HEK293 (cell line): ENCODE measurements around the gene SH3RF3.

Experiments used
- KLF10 ChIP-seq: fragments of 450-650 bp; IDR thresholded peaks from 2 replicates; pipeline ENCODE4 v1.5.1; 2018; ENCODE audit warnings: missing biosample characterization, mild to moderate bottlenecking, missing genetic modification characterization
- ZNF114 ChIP-seq: fragments of 450-650 bp; formaldehyde crosslinking; IDR thresholded peaks from 2 replicates; pipeline ENCODE4 v1.5.0; 2017; ENCODE audit warnings: missing biosample characterization, missing genetic modification characterization
- ZNF24 ChIP-seq: fragments of 450-650 bp; formaldehyde crosslinking; IDR thresholded peaks from 2 replicates; pipeline ENCODE4 v1.5.1; 2016; ENCODE audit warnings: missing biosample characterization, missing genetic modification characterization
- ZNF501 ChIP-seq: fragments of 450-650 bp; formaldehyde crosslinking; IDR thresholded peaks from 2 replicates; pipeline ENCODE4 v1.5.1; 2016; ENCODE audit warnings: missing biosample characterization, missing genetic modification characterization
- ZNF596 ChIP-seq: fragments of 450-650 bp; IDR thresholded peaks from 2 replicates; pipeline ENCODE4 v1.5.0; 2018; ENCODE audit warnings: missing biosample characterization, mild to moderate bottlenecking, missing genetic modification characterization, moderate library complexity
- ZNF768 ChIP-seq: fragments of 450-650 bp; formaldehyde crosslinking; IDR thresholded peaks from 2 replicates; pipeline ENCODE4 v1.5.1; 2018; ENCODE audit warnings: missing biosample characterization, mild to moderate bottlenecking, missing genetic modification characterization
- TF ChIP-seq, protein P1 (sequence below): fragments of 450-650 bp; formaldehyde crosslinking; IDR thresholded peaks from 2 replicates; pipeline ENCODE4 v1.5.1; 2016; ENCODE audit warnings: missing biosample characterization, missing genetic modification characterization
- TF ChIP-seq, protein P2 (sequence below): fragments of 450-650 bp; formaldehyde crosslinking; IDR thresholded peaks from 2 replicates; pipeline ENCODE4 v1.5.1; 2016; ENCODE audit warnings: missing biosample characterization, missing genetic modification characterization
- TF ChIP-seq, protein P3 (sequence below): fragments of 450-650 bp; formaldehyde crosslinking; IDR thresholded peaks from 2 replicates; pipeline ENCODE4 v1.5.1; 2016; ENCODE audit warnings: missing biosample characterization, missing genetic modification characterization
- TF ChIP-seq, protein P4 (sequence below): fragments of 450-650 bp; formaldehyde crosslinking; IDR thresholded peaks from 2 replicates; pipeline ENCODE4 v1.5.1; 2016; ENCODE audit warnings: missing biosample characterization, missing genetic modification characterization
- TF ChIP-seq, protein P5 (sequence below): fragments of 450-650 bp; formaldehyde crosslinking; IDR thresholded peaks from 2 replicates; pipeline ENCODE4 v1.5.1; 2017; ENCODE audit warnings: missing biosample characterization, missing genetic modification characterization
- TF ChIP-seq, protein P6 (sequence below): fragments of 450-650 bp; formaldehyde crosslinking; IDR thresholded peaks from 2 replicates; pipeline ENCODE4 v1.5.1; 2016; ENCODE audit warnings: missing biosample characterization, missing genetic modification characterization
- TF ChIP-seq, protein P7 (sequence below): fragments of 450-650 bp; IDR thresholded peaks from 2 replicates; pipeline ENCODE4 v1.5.1; 2018; ENCODE audit warnings: missing biosample characterization, mild to moderate bottlenecking, missing genetic modification characterization
- TF ChIP-seq, protein P8 (sequence below): IDR thresholded peaks from 2 replicates; pipeline ENCODE4 v1.6.1; 2011; ENCODE audit warnings: mild to moderate bottlenecking, low read depth, low read length, borderline replicate concordance

DNA sequence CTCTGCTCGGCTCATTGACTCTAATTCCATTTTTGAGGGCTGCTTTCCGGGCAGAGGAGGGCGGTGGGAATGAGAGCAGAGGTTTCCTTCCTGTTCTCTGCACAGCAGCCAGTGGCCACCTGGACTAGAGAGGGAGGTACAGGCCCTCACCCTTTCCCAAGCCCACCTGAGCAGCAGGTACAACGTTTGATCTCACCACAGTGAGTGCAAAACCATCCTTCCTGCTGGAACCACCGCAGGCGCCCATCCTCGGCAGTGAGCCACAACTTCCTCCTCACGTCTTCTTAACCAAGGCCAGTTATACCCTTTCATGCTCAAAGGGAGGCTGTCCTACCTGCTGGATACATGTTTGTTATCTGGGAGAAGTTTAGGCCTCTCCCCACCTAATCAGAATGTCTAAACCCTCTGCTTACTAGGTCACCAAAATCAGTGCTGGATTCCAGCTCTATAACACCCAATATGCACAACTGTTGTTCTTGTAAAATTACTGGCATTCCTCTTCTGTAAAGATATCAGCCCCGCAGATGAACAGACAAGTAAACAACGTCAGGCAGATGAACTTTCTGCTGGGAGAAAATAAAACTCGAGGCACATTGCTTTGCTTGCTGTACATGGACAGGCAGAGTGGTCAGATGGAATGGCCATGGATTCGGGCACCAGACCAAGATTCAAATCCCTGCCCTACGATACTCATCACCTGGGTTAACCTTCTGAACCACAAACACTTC is 191.4 kb downstream of the SH3RF3 start:
- TF ChIP-seq, protein P1, sequence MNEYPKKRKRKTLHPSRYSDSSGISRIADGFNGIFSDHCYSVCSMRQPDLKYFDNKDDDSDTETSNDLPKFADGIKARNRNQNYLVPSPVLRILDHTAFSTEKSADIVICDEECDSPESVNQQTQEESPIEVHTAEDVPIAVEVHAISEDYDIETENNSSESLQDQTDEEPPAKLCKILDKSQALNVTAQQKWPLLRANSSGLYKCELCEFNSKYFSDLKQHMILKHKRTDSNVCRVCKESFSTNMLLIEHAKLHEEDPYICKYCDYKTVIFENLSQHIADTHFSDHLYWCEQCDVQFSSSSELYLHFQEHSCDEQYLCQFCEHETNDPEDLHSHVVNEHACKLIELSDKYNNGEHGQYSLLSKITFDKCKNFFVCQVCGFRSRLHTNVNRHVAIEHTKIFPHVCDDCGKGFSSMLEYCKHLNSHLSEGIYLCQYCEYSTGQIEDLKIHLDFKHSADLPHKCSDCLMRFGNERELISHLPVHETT (tag by site-specific recombination) = no peak
- TF ChIP-seq, protein P2, sequence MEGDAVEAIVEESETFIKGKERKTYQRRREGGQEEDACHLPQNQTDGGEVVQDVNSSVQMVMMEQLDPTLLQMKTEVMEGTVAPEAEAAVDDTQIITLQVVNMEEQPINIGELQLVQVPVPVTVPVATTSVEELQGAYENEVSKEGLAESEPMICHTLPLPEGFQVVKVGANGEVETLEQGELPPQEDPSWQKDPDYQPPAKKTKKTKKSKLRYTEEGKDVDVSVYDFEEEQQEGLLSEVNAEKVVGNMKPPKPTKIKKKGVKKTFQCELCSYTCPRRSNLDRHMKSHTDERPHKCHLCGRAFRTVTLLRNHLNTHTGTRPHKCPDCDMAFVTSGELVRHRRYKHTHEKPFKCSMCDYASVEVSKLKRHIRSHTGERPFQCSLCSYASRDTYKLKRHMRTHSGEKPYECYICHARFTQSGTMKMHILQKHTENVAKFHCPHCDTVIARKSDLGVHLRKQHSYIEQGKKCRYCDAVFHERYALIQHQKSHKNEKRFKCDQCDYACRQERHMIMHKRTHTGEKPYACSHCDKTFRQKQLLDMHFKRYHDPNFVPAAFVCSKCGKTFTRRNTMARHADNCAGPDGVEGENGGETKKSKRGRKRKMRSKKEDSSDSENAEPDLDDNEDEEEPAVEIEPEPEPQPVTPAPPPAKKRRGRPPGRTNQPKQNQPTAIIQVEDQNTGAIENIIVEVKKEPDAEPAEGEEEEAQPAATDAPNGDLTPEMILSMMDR = no peak
- no peak for TF ChIP-seq ZNF114 (tag by site-specific recombination)
- TF ChIP-seq ZNF24 (tag by site-specific recombination) = no peak
- TF ChIP-seq, protein P3, sequence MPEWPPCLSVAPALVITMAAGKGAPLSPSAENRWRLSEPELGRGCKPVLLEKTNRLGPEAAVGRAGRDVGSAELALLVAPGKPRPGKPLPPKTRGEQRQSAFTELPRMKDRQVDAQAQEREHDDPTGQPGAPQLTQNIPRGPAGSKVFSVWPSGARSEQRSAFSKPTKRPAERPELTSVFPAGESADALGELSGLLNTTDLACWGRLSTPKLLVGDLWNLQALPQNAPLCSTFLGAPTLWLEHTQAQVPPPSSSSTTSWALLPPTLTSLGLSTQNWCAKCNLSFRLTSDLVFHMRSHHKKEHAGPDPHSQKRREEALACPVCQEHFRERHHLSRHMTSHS (tag by site-specific recombination) = no peak
- TF ChIP-seq ZNF768 = no peak
- TF ChIP-seq, protein P4, sequence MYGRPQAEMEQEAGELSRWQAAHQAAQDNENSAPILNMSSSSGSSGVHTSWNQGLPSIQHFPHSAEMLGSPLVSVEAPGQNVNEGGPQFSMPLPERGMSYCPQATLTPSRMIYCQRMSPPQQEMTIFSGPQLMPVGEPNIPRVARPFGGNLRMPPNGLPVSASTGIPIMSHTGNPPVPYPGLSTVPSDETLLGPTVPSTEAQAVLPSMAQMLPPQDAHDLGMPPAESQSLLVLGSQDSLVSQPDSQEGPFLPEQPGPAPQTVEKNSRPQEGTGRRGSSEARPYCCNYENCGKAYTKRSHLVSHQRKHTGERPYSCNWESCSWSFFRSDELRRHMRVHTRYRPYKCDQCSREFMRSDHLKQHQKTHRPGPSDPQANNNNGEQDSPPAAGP (tag by site-specific recombination) = no peak
- TF ChIP-seq, protein P5, sequence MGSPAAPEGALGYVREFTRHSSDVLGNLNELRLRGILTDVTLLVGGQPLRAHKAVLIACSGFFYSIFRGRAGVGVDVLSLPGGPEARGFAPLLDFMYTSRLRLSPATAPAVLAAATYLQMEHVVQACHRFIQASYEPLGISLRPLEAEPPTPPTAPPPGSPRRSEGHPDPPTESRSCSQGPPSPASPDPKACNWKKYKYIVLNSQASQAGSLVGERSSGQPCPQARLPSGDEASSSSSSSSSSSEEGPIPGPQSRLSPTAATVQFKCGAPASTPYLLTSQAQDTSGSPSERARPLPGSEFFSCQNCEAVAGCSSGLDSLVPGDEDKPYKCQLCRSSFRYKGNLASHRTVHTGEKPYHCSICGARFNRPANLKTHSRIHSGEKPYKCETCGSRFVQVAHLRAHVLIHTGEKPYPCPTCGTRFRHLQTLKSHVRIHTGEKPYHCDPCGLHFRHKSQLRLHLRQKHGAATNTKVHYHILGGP = no peak
- TF ChIP-seq ZNF596 (tag by site-specific recombination) = no peak
- TF ChIP-seq, protein P6, sequence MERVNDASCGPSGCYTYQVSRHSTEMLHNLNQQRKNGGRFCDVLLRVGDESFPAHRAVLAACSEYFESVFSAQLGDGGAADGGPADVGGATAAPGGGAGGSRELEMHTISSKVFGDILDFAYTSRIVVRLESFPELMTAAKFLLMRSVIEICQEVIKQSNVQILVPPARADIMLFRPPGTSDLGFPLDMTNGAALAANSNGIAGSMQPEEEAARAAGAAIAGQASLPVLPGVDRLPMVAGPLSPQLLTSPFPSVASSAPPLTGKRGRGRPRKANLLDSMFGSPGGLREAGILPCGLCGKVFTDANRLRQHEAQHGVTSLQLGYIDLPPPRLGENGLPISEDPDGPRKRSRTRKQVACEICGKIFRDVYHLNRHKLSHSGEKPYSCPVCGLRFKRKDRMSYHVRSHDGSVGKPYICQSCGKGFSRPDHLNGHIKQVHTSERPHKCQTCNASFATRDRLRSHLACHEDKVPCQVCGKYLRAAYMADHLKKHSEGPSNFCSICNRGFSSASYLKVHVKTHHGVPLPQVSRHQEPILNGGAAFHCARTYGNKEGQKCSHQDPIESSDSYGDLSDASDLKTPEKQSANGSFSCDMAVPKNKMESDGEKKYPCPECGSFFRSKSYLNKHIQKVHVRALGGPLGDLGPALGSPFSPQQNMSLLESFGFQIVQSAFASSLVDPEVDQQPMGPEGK (tag by site-specific recombination) = no peak
- no peak for TF ChIP-seq KLF10 (tag by site-specific recombination)
- TF ChIP-seq, protein P7, sequence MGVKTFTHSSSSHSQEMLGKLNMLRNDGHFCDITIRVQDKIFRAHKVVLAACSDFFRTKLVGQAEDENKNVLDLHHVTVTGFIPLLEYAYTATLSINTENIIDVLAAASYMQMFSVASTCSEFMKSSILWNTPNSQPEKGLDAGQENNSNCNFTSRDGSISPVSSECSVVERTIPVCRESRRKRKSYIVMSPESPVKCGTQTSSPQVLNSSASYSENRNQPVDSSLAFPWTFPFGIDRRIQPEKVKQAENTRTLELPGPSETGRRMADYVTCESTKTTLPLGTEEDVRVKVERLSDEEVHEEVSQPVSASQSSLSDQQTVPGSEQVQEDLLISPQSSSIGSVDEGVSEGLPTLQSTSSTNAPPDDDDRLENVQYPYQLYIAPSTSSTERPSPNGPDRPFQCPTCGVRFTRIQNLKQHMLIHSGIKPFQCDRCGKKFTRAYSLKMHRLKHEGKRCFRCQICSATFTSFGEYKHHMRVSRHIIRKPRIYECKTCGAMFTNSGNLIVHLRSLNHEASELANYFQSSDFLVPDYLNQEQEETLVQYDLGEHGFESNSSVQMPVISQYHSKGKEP (tag by site-specific recombination) = no peak
- no peak for TF ChIP-seq ZNF501
- TF ChIP-seq, protein P8, sequence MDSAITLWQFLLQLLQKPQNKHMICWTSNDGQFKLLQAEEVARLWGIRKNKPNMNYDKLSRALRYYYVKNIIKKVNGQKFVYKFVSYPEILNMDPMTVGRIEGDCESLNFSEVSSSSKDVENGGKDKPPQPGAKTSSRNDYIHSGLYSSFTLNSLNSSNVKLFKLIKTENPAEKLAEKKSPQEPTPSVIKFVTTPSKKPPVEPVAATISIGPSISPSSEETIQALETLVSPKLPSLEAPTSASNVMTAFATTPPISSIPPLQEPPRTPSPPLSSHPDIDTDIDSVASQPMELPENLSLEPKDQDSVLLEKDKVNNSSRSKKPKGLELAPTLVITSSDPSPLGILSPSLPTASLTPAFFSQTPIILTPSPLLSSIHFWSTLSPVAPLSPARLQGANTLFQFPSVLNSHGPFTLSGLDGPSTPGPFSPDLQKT = no peak
